ENCODE results near the gene GJC1. TPM values are rescaled to one million over a fixed set of nuclear protein-coding genes. Genes with fewer than 3 reads are reported as not detected.

Gene GJC1
- polyA plus RNA-seq, 1 experiment, result 20.6 TPM

- DNase-seq (ENCODE audit: low read depth, low spot score), result no peak
- Histone ChIP-seq H3K4me3 (ENCODE audit: low read depth, low read length) (no peak overlapping the region), H3K27ac (ENCODE audit: low read depth, low read length) (no peak overlapping the region), H3K27me3 (ENCODE audit: control insufficient read depth, insufficient read depth, low read length) (peaks cover 23% of the 10 kb centered on the region), H3K9me3 (ENCODE audit: control insufficient read depth, insufficient read depth, low read length) (no peaks in the 10 kb centered on the region; the same call in 1 of the 2 replicates)
- ChIA-PET POLR2A (no interaction called here), CTCF (no interaction called here)
- TF ChIP-seq CTCF (IDR thresholded peaks at IDR 0.05; ENCODE audit: low read depth, low read length), result no peak
Measured at GRCh38 chr17:44760474-44761308, 69.4 kb downstream of the GJC1 start.

- DNase-seq (ENCODE audit: low read depth, low spot score), result no peak
- CTCF ChIA-PET, result no interaction called here
- Histone ChIP-seq H3K27ac (ENCODE audit: low read depth, low read length) (no peak overlapping the region), H3K9me3 (ENCODE audit: control insufficient read depth, insufficient read depth, low read length) (no peaks in the 10 kb centered on the region; the same call in 1 of the 2 replicates), H3K27me3 (ENCODE audit: control insufficient read depth, insufficient read depth, low read length) (peaks cover 23% of the 10 kb centered on the region), H3K4me3 (ENCODE audit: low read depth, low read length) (no peak overlapping the region)
- POLR2A ChIA-PET, result no interaction called here
- TF ChIP-seq CTCF (IDR thresholded peaks at IDR 0.05; ENCODE audit: low read depth, low read length), result no peak
Measured at GRCh38 chr17:44759916-44760243, 70.2 kb downstream of the GJC1 start.

- POLR2A ChIA-PET, result no interaction called here
- CTCF ChIA-PET, result no interaction called here
- H3K4me3 ChIP-seq (ENCODE audit: low read depth, low read length), result peak overlapping the region; percentile 53
- H3K27me3 ChIP-seq (ENCODE audit: control insufficient read depth, insufficient read depth, low read length), result peaks cover 23% of the 10 kb centered on the region
- no peaks in the 10 kb centered on the region; the same call in 1 of the 2 replicates for H3K9me3 ChIP-seq (ENCODE audit: control insufficient read depth, insufficient read depth, low read length)
- no peak overlapping the region for H3K27ac ChIP-seq (ENCODE audit: low read depth, low read length)
- no peak for DNase-seq (ENCODE audit: low read depth, low spot score)
- peak; percentile 9; the same call in 1 of the 2 replicates for TF ChIP-seq CTCF (IDR thresholded peaks at IDR 0.05; ENCODE audit: low read depth, low read length)
Measured at GRCh38 chr17:44759086-44759915, 70.8 kb downstream of the GJC1 start.

GRCh38 chr17:44758414-44759085 is 71.5 kb downstream of the GJC1 start, which contains the start of gene ADAM11:
ADAM11 (plus strand) TSS chr17:44758988; CDS start chr17:44759200, 212 bp downstream.
- Histone ChIP-seq H3K27ac (ENCODE audit: low read depth, low read length) (no peak within 1 kb of the TSS), H3K27me3 (ENCODE audit: control insufficient read depth, insufficient read depth, low read length) (peaks cover 23% of the 10 kb centered on the region), H3K4me3 (ENCODE audit: low read depth, low read length) (peak within 1 kb of the TSS; percentile 53), H3K9me3 (ENCODE audit: control insufficient read depth, insufficient read depth, low read length) (no peaks in the 10 kb centered on the region; the same call in 1 of the 2 replicates)
- TF ChIP-seq CTCF (IDR thresholded peaks at IDR 0.05; ENCODE audit: low read depth, low read length), result no peak
- ChIA-PET POLR2A (no interaction called here), CTCF (no interaction called here)
- DNase-seq (ENCODE audit: low read depth, low spot score), result no peak

All from AG04450 (cell line).